ENCODE measurements around the gene UBE2QL1.

UBE2QL1 gene

DNA sequence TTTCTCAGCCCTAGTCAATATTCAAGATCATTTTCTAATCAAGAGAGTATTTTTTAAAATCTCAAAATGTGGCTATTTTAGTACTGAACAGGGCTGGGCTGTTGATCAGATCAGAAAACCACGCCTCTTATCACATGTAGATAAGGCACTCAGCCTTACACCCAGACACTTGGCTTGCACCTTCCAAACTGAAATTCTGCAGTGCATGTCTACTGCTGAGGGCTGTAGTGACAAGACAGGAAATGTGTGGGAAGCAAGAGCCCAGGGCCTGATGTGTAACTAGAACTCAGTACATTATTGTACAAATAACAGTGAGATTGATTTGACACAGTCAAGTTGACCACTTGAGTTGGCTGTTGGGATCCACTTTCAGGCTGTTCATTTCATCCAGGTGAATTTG lies 48.6 kb downstream of the UBE2QL1 start:
- H3K36me3 ChIP-seq (ENCODE audit: control insufficient read depth in 2 of 2, insufficient read depth in 2 of 2, low read length in 2 of 2): peaks cover under 1 to 3% of the 10 kb centered on the region in 2 donors
- no peaks in the 10 kb centered on the region for H3K27me3 ChIP-seq (ENCODE audit: control insufficient read depth in 1 of 2, insufficient read depth in 2 of 2, low read length in 2 of 2)
- no peak overlapping the region for H3K4me3 ChIP-seq (ENCODE audit: low read length in 2 of 2)
- H3K9me3 ChIP-seq (ENCODE audit: control insufficient read depth in 2 of 2, low read length in 2 of 2): no peaks in the 10 kb centered on the region
- no peaks in the 10 kb centered on the region for H3K4me1 ChIP-seq (ENCODE audit: control insufficient read depth, insufficient read depth, low read length)
- no peak overlapping the region for H3K9ac ChIP-seq (ENCODE audit: low read length in 2 of 2)
- H3K27ac ChIP-seq (ENCODE audit: low read length): no peak overlapping the region

DNA sequence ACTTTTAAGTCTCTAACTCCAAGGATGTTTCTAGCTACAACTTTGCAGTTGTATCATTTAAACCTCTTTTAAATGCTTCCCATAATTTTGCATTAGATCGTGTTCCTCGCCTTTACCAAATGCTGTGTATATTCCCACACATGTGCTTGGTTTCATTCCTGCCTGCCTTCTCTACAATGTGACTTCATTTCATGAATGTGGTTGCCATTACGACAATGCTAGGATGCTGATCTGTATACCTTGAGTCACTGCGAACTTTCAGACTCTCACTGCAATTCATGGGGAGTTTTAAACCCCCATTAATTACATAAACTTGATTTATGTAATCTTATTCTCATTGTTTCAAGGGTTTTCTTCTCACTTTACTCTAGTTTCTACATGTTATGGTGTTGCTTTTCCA lies 50.3 kb downstream of the UBE2QL1 start:
- Histone ChIP-seq H3K4me3 (ENCODE audit: low read length in 2 of 2) (no peak overlapping the region), H3K9ac (ENCODE audit: low read length in 2 of 2) (no peak overlapping the region), H3K4me1 (ENCODE audit: control insufficient read depth, insufficient read depth, low read length) (no peaks in the 10 kb centered on the region), H3K27me3 (ENCODE audit: control insufficient read depth in 1 of 2, insufficient read depth in 2 of 2, low read length in 2 of 2) (no peaks in the 10 kb centered on the region), H3K27ac (ENCODE audit: low read length) (no peak overlapping the region), H3K36me3 (ENCODE audit: control insufficient read depth in 2 of 2, insufficient read depth in 2 of 2, low read length in 2 of 2) (no peaks in the 10 kb centered on the region), H3K9me3 (ENCODE audit: control insufficient read depth in 2 of 2, low read length in 2 of 2) (no peaks in the 10 kb centered on the region)

DNA sequence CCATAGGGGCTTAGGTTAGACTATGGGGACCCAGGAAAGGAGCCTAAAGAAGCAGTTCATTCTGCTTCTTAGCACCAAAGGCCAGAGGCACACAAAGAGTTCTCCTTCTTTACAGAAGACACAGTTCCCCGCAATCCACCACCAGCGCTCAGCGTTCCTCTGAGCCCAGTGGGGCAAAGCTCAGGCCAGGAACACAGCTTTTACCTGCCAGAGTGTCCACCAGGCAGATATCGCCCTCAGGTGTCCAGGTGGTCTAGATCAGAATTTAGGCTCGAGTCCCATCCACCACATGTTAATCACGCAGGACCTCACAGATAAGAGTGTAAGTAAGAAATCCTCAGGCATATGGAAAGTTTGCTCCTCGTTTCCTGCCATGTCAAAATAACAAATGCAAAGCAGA lies 53.0 kb downstream of the UBE2QL1 start:
- H3K4me1 ChIP-seq (ENCODE audit: control insufficient read depth, insufficient read depth, low read length): no peaks in the 10 kb centered on the region
- H3K9ac ChIP-seq (ENCODE audit: low read length in 2 of 2): no peak overlapping the region
- no peaks in the 10 kb centered on the region for H3K9me3 ChIP-seq (ENCODE audit: control insufficient read depth in 2 of 2, low read length in 2 of 2)
- no peak overlapping the region for H3K4me3 ChIP-seq (ENCODE audit: low read length in 2 of 2)
- no peak overlapping the region for H3K27ac ChIP-seq (ENCODE audit: low read length)
- no peaks in the 10 kb centered on the region for H3K36me3 ChIP-seq (ENCODE audit: control insufficient read depth in 2 of 2, insufficient read depth in 2 of 2, low read length in 2 of 2)
- H3K27me3 ChIP-seq (ENCODE audit: control insufficient read depth in 1 of 2, insufficient read depth in 2 of 2, low read length in 2 of 2): no peaks in the 10 kb centered on the region

DNA sequence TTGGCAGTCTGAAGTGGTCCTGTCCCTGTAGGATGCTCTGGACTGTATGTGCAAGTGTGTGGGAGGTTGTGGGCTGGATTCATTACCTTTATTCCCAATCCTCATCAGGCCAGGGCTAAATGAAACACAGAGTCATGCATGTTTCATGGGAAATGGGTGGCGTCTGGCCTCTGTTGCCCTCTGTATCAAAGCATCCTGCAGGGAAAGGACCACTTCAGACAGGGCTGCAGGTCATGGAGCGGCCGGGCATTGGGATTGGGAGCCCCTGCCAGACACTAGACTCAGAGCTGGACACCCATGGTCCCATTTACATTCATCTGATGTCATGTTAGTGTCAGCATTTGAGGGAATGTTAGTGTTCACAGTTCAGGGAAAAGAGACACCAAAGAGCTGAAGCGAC lies 53.8 kb downstream of the UBE2QL1 start:
- Histone ChIP-seq H3K27me3 (ENCODE audit: control insufficient read depth in 1 of 2, insufficient read depth in 2 of 2, low read length in 2 of 2) (no peaks in the 10 kb centered on the region), H3K9ac (ENCODE audit: low read length in 2 of 2) (no peak overlapping the region)

DNA sequence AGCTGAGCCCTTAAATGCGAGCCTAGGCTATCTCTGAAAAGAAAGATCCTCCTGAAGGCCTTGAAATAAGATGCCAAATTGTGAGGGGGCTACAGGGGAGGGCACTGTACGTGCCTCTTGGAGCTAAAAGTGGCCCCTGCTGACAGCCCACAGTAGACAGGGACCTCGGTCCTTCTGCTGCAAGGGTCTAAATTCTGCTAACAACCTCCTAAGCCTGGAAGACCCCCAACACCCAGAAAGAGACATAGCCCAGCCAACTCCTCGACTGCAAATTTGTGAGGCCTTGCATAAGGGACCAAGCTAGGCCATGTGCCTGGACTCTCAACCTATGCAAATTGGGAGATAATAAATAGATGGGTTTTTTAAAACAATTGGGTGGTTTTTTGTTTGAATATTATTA lies 54.7 kb downstream of the UBE2QL1 start:
- H3K9ac ChIP-seq (ENCODE audit: low read length in 2 of 2): no peak overlapping the region
- no peak overlapping the region for H3K4me3 ChIP-seq (ENCODE audit: low read length in 2 of 2)
- no peak overlapping the region for H3K27ac ChIP-seq (ENCODE audit: low read length)
- no peaks in the 10 kb centered on the region for H3K36me3 ChIP-seq (ENCODE audit: control insufficient read depth in 2 of 2, insufficient read depth in 2 of 2, low read length in 2 of 2)
- H3K9me3 ChIP-seq (ENCODE audit: control insufficient read depth in 2 of 2, low read length in 2 of 2): no peaks in the 10 kb centered on the region
- no peaks in the 10 kb centered on the region for H3K27me3 ChIP-seq (ENCODE audit: control insufficient read depth in 1 of 2, insufficient read depth in 2 of 2, low read length in 2 of 2)
- H3K4me1 ChIP-seq (ENCODE audit: control insufficient read depth, insufficient read depth, low read length): no peaks in the 10 kb centered on the region

More for the DNA sequence above, 53.8 kb downstream of the UBE2QL1 start:
- Histone ChIP-seq H3K9me3 (ENCODE audit: control insufficient read depth in 2 of 2, low read length in 2 of 2) (no peaks in the 10 kb centered on the region), H3K27ac (ENCODE audit: low read length) (no peak overlapping the region), H3K4me3 (ENCODE audit: low read length in 2 of 2) (no peak overlapping the region), H3K4me1 (ENCODE audit: control insufficient read depth, insufficient read depth, low read length) (no peaks in the 10 kb centered on the region), H3K36me3 (ENCODE audit: control insufficient read depth in 2 of 2, insufficient read depth in 2 of 2, low read length in 2 of 2) (no peaks in the 10 kb centered on the region)

DNA sequence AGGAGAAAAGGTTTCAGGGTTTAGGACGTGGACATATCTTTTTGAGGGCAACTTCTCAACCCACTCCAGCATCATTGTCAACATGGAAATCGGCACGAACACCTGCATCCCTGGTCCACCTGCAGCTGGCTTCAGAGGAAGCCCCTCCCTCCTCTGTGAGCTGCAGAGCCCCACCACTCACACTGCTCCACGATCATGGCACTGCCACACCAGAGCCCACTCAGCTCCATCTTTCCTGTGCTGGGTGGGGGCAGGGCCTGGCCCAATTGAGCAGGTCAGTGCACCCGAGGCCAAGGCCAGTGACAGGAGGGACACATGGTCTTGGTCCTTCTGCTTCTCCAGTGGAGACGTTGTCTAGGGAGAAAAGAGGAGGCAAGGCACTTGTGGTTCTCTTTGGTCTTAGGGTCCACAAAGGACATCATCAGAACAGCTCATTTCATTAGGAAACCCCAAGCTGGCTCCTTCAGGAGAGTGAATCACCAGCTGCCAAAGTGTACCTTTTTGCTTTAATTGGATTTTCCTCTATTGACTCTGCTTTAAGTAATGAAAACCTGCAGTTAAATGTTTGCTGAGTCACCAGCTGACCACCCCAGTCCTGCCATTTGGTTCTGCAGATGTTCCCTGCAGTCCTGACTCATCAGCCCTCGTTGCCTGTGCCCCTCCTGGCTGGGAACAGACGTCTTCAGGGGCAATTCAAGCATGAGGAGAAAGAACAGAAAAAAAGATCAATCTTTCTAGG lies 56.2 kb downstream of the UBE2QL1 start:
- Histone ChIP-seq H3K9ac (ENCODE audit: low read length in 2 of 2) (no peak overlapping the region), H3K9me3 (ENCODE audit: control insufficient read depth in 2 of 2, low read length in 2 of 2) (no peaks in the 10 kb centered on the region), H3K27me3 (ENCODE audit: control insufficient read depth in 1 of 2, insufficient read depth in 2 of 2, low read length in 2 of 2) (no peaks in the 10 kb centered on the region)

DNA sequence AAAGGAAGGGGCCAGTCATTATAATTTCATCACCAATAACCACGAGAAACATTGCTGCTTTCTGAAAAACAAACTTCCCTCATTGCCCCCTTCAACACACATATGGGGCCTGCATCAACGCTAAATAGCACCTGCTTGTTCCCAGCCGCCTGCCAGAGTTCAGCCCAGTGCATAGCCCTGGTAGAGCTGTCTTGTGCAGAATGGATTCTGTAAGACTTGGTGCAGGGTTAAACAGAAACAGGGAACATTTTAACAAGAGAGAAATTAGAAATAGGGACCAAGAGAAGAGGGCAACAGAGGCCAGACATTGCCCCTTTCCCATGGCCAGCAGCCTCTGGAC lies 56.7 kb downstream of the UBE2QL1 start:
- H3K4me1 ChIP-seq (ENCODE audit: control insufficient read depth, insufficient read depth, low read length): no peaks in the 10 kb centered on the region

More for the DNA sequence above, 56.2 kb downstream of the UBE2QL1 start:
- H3K4me1 ChIP-seq (ENCODE audit: control insufficient read depth, insufficient read depth, low read length): no peaks in the 10 kb centered on the region
- H3K4me3 ChIP-seq (ENCODE audit: low read length in 2 of 2): no peak overlapping the region
- no peaks in the 10 kb centered on the region for H3K36me3 ChIP-seq (ENCODE audit: control insufficient read depth in 2 of 2, insufficient read depth in 2 of 2, low read length in 2 of 2)
- H3K27ac ChIP-seq (ENCODE audit: low read length): no peak overlapping the region

DNA sequence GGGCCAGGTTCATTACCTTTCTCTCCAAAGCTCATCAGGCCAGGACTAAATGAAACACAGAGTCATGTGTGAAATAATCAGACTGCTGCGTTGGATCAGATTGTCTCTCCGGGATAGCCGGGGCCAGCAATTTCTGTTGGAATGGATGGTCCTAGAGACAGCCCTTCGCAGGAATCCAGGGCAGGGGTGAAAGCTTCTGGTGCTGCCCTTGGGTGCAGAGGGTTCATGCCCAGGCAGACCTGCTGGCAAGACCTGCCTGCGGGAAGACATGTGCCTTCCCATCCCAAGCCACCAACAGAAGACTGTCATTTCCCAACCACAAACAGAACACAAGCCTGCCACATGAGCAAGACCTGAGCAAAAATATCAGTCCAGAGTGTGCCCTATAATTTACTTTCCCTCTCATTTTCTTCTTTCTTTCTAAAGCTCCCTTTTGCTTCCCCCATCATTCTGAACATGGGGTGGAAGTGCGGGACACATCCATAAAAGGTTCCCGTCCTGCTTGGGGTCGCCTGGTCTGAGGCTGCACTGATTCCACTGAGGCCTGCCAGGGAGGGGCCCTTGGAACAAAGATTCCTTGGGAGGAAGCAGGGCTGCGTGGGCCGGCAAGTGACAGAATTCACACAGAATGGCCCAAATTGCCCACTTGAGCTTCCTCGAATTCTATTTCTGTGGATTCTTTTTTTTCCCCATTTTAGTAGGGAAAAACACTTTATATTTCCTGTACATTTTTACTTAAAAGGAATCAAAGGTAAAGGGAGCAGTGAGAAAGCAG lies 57.3 kb downstream of the UBE2QL1 start:
- Histone ChIP-seq H3K9ac (ENCODE audit: low read length in 2 of 2) (no peak overlapping the region), H3K27me3 (ENCODE audit: control insufficient read depth in 1 of 2, insufficient read depth in 2 of 2, low read length in 2 of 2) (no peaks in the 10 kb centered on the region), H3K4me1 (ENCODE audit: control insufficient read depth, insufficient read depth, low read length) (no peaks in the 10 kb centered on the region), H3K27ac (ENCODE audit: low read length) (no peak overlapping the region), H3K9me3 (ENCODE audit: control insufficient read depth in 2 of 2, low read length in 2 of 2) (no peaks in the 10 kb centered on the region), H3K36me3 (ENCODE audit: control insufficient read depth in 2 of 2, insufficient read depth in 2 of 2, low read length in 2 of 2) (no peaks in the 10 kb centered on the region), H3K4me3 (ENCODE audit: low read length in 2 of 2) (no peak overlapping the region)

More for the DNA sequence above, 56.7 kb downstream of the UBE2QL1 start:
- Histone ChIP-seq H3K9ac (ENCODE audit: low read length in 2 of 2) (no peak overlapping the region), H3K9me3 (ENCODE audit: control insufficient read depth in 2 of 2, low read length in 2 of 2) (no peaks in the 10 kb centered on the region), H3K27me3 (ENCODE audit: control insufficient read depth in 1 of 2, insufficient read depth in 2 of 2, low read length in 2 of 2) (no peaks in the 10 kb centered on the region), H3K4me3 (ENCODE audit: low read length in 2 of 2) (no peak overlapping the region), H3K27ac (ENCODE audit: low read length) (no peak overlapping the region), H3K36me3 (ENCODE audit: control insufficient read depth in 2 of 2, insufficient read depth in 2 of 2, low read length in 2 of 2) (no peaks in the 10 kb centered on the region)

DNA sequence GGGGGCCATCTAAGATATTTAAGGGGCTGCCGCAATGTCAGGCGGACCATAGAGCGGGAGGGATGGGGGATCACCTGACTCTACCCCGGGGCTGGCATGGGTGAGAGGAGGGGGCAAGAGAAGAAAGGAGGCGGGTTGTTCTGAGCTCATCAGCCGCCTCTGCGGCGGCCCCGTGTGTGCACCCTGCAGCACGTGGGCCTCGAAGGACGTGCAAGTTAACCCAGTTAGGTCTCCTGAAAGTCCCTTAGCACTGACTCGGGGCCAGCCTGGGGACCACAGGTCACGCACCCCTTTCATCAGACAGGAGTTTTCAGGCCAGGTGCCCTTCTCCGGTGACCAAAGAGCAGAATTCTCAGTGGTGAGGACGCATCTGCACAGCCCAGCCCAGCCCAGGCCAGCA lies 58.0 kb downstream of the UBE2QL1 start:
- no peak overlapping the region for H3K27ac ChIP-seq (ENCODE audit: low read length)

DNA sequence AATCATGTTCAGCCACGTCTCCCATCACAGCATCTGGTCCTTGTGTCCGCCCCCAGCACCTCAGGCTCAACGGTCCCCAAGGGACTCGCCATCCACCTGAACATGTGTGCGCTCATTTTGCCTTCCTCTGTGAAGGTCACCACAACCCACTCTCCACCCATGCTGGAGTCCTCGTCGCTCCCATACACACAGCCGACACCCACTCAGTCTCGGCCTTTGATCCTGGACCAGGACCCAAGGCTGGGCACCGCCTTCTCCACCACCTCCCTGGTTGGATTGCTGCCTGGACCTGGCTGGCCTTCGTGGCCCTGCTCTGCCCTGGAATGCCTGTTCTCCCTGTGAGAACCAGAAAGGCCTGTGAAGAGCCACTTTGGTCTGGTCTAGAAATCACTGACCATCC lies 60.3 kb downstream of the UBE2QL1 start:
- H3K9ac ChIP-seq (ENCODE audit: low read length in 2 of 2): no peak overlapping the region
- no peaks in the 10 kb centered on the region for H3K27me3 ChIP-seq (ENCODE audit: control insufficient read depth in 1 of 2, insufficient read depth in 2 of 2, low read length in 2 of 2)
- H3K9me3 ChIP-seq (ENCODE audit: control insufficient read depth in 2 of 2, low read length in 2 of 2): no peaks in the 10 kb centered on the region
- H3K27ac ChIP-seq (ENCODE audit: low read length): no peak overlapping the region
- H3K4me1 ChIP-seq (ENCODE audit: control insufficient read depth, insufficient read depth, low read length): no peaks in the 10 kb centered on the region
- no peak overlapping the region for H3K4me3 ChIP-seq (ENCODE audit: low read length in 2 of 2)
- no peaks in the 10 kb centered on the region for H3K36me3 ChIP-seq (ENCODE audit: control insufficient read depth in 2 of 2, insufficient read depth in 2 of 2, low read length in 2 of 2)

More for the DNA sequence above, 58.0 kb downstream of the UBE2QL1 start:
- Histone ChIP-seq H3K9me3 (ENCODE audit: control insufficient read depth in 2 of 2, low read length in 2 of 2) (no peaks in the 10 kb centered on the region), H3K27me3 (ENCODE audit: control insufficient read depth in 1 of 2, insufficient read depth in 2 of 2, low read length in 2 of 2) (no peaks in the 10 kb centered on the region), H3K4me3 (ENCODE audit: low read length in 2 of 2) (no peak overlapping the region), H3K9ac (ENCODE audit: low read length in 2 of 2) (no peak overlapping the region), H3K4me1 (ENCODE audit: control insufficient read depth, insufficient read depth, low read length) (no peaks in the 10 kb centered on the region), H3K36me3 (ENCODE audit: control insufficient read depth in 2 of 2, insufficient read depth in 2 of 2, low read length in 2 of 2) (no peaks in the 10 kb centered on the region)

DNA sequence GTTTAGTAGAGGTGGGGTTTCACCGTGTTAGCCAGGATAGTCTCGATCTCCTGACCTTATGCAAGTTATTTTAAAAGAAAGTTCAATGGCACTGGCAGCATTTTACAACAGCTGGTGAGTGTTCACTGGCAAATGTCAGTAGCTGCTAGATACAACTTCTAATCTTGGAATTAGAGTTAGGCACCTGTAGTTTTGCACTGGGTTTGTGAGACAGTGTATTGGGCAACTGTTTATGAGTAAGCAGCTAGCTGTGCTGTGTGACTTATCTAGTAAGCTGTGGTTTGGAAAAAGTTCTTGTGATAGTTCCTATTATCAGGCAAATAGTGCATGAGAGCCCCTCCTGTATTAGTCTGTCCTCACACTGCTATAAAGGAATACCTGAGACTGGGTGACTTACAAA lies 61.5 kb downstream of the UBE2QL1 start:
- no peaks in the 10 kb centered on the region for H3K36me3 ChIP-seq (ENCODE audit: control insufficient read depth in 2 of 2, insufficient read depth in 2 of 2, low read length in 2 of 2)
- no peaks in the 10 kb centered on the region for H3K27me3 ChIP-seq (ENCODE audit: control insufficient read depth in 1 of 2, insufficient read depth in 2 of 2, low read length in 2 of 2)
- H3K4me3 ChIP-seq (ENCODE audit: low read length in 2 of 2): no peak overlapping the region
- no peaks in the 10 kb centered on the region for H3K9me3 ChIP-seq (ENCODE audit: control insufficient read depth in 2 of 2, low read length in 2 of 2)
- H3K4me1 ChIP-seq (ENCODE audit: control insufficient read depth, insufficient read depth, low read length): no peaks in the 10 kb centered on the region
- no peak overlapping the region for H3K9ac ChIP-seq (ENCODE audit: low read length in 2 of 2)
- no peak overlapping the region for H3K27ac ChIP-seq (ENCODE audit: low read length)

All from stomach smooth muscle (tissue), 2 donors.